ENCODE measurements around the gene THEM4.
"Not testable (repeated sequence)": the region's sequence is repeated elsewhere in the genome, so short reads cannot be mapped to it uniquely, and the experiment has no call there.

Gene THEM4

DNA sequence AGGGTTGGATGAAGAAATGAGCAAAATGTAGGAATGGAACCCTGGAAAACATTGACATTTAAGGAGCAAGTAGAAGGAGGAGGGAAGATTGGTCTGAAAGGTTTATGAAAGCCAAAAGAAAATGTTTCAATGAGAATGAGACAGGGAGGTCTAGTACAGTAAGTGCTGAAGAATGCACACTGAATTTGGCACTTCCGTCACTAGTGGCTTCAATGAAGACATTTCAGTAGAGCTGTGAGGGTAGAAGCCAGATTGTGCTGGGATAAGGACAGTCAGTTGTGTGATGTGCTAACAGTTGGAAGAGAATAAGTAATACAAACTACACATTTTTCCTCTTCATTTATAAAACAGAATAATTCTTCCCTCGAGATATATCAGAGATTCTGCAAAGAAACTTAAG lies 17.1 kb downstream of the THEM4 start:
- no peak for FAIRE-seq

DNA sequence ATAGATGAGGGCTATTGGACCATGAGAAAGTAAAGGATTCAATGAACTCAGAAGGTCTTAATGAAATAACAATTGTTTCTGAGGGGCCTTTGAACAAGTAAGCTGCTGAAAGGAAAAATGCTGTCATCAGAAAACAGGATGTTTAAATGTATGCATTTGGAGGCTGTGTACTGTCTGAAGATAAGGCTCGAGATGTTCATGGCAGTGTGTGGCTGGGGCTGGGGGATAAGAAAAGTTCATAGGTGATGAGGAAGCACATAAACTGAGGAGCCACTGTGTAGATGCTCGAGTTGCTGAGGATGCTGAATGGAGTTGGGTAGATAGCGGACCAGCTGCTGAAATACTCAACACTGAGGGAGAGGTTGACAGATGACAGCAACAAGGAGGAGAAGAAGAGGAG lies 17.8 kb downstream of the THEM4 start:
- no peak for FAIRE-seq

DNA sequence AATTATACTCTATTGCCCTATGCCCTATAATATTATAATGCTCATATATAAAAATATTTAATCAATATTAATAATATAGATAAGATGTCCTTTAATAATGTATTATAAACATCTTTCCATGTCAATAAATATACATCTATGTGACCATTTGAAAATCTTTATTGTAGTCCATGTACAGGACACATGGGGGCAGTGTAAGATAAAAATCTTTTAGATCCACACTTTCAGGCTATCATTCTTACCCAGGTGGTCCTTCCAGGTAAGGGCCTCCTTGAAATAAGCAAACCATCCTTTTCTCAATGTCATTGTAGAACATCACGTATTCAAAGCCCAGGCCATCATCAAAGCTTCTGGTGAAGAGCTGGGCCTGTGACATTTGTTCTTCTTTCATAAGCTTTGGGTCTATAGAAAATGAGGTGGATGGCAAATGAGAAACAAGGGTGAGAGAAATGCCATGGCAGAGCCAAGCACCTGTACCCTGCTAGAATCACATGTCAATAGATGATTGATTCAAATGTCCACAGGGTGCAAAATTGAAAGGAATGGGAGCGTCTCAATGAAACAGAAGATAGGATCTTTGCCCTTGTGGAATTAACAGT lies 20.2 kb downstream of the THEM4 start:
- no peak for FAIRE-seq

GRCh38 chr1:151887028-151887427 lies 22.3 kb downstream of the THEM4 start:
- no peak for FAIRE-seq

DNA sequence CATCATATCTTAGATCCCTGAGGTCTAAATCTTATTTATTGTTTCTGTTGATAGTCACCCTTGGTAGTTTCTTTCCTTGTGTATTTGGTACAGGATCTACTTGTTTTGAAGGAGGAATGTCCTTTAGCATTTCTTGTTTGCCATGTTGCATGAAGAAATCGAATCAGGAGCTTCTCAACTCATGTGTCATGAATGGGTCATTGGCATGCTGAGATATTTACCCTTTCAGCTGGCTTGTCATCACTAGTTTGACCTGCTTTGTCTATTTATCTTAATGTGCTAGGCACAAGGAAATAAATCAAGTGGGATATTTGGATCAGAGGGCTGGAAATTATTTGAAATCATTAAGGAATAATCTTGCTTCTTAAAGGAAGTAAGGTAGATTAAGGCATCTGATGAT lies 23.8 kb downstream of the THEM4 start:
- no peak for FAIRE-seq

DNA sequence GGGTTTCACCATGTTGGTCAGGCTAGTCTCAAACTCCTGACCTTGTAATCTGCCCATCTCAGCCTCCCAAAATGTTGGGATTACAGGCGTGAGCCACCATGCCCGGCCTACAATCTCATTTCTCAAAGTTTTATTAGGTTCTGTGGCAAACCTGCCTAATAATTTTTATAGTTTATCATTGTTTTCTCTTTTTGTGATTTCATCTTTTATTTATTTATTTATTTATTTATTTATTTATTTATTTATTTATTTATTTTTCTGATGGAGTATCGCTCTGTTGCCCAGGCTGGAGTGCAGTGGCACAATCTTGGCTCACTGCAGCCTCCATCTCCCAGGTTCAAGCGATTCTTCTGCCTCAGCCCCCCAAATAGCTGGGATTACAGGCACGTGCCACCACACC lies 24.4 kb downstream of the THEM4 start:
- not testable (repeated sequence) for FAIRE-seq

DNA sequence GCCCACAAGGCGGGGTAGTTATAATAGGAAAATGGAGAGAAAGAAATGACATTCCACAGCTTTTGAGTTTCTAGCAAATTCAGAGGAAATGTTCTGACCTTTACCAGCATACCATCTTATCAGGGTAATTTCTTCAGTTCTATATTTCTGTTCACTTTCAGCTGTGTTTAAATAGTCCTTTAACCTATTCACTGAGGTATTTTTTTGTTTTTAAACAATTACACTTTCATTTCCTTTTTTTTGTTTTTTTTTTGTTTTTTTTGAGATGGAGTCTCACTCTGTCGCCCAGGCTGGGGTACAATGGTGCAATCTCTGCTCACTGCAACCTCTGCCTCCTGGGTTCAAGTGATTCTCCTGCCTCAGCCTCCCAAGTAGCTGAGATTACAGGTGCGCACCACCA lies 24.9 kb downstream of the THEM4 start:
- not testable (repeated sequence) for FAIRE-seq

DNA sequence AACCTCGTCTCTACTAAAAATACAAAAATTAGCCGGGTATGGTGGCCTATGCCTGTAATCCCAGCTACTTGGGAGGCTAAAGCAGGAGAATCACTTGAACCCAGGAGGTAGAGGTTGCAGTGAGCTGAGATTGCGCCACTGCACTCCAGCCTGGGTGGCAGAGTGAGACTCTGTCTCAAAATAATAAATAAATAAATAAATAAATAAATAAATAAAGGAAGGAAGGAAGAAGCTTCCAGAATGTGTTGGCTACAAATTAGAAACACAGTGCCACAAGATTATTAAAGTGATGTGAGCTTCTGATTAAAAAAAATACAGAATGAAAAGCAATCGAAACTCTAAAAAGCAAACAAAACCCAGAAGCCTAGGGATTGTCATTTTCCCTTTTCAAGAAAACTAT lies 25.4 kb downstream of the THEM4 start:
- not testable (repeated sequence) for FAIRE-seq

GRCh38 chr1:151882918-151883317 lies 26.4 kb downstream of the THEM4 start:
- not testable (repeated sequence) for FAIRE-seq

DNA sequence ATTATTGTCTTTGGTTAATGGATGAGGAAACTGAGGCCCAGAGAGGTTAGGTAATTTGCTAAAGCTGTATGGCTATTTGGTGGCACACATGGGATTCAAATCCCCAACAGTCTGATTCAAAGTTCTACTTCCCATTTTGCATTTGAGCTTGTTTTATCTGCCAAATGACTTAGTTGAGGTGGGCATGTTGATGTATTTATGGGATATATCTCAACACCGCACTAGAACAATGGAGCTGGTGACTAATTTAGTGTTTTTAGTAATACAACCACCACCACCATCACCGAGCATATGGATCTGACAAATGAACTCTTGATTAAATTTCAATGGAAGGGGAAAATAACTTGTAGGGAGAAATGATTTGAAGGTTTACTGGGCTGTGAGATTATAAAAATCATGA lies 26.8 kb downstream of the THEM4 start:
- FAIRE-seq, result no peak

- no peak for FAIRE-seq
These were observed 27.8 kb downstream of the THEM4 start for GRCh38 chr1:151881479-151881878.

DNA sequence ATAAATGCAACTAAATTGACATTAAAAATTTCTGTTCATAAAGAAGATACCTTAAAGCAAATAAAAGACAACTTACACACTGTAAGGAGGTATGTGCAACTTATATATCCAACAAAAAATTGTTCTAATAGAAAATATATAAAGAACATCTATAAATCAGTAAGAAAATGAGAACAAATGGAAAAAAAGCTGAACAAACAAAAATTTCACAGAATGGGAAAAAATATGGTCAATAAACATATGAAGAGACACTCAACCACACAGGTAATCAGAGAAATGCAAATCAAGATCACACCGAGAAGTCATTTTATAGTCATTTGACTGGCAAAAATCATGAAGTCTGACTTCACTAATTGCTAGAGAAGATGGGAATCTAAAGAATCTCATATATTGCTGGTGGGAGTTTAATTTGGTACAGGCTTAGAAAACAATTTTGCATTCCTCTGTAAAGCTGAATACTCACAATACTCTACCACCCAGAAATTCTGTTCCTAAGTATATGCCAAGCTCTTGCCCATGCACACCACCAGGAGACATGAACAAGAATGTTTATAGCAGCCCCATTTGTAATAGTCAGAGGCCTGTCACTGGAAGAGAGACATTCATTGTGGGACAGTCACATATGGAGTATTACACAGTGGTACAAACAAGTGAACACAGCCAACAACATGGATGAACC lies 33.8 kb downstream of the THEM4 start:
- FAIRE-seq, result no peak

DNA sequence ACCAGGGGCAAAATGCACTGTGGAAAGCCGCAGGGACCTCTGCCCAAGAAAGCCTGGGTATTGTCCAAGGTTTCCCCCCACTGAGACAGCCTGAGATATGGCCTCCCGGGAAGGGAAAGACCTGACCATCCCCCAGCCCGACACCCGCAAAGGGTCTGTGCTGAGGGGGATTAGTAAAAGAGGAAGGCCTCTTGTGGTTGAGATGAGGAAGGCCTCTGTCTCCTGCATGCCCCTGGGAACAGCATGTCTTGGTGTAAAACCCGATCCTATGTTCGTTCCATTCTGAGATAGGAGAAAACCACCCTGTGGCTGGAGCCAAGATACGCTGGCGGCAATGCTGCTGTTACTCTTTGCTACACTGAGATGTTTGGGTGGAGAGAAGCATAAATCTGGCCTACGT lies 36.5 kb downstream of the THEM4 start:
- not testable (repeated sequence) for FAIRE-seq

GRCh38 chr1:151871284-151872030 lies 37.9 kb downstream of the THEM4 start:
- no peak for FAIRE-seq

DNA sequence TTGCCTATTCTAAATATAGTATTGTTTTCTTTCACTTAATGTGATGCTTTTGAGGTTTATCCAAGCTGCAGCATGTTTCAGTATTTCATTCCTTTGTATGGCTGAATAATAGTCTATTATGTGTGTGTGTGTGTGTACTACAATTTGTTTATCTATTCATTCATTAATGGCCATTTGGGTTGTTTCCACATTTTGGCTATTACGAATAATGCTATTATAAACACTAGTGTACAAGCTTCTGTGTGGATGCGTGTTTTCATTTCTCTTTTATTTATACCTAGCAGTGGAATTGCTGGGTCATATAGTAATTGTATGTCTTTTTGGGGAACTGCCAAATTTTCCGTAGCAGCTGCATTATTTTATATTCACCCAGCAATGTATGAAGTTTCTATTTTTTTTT lies 40.8 kb downstream of the THEM4 start:
- no peak for FAIRE-seq

- FAIRE-seq, result no peak
These were observed 41.4 kb downstream of the THEM4 start for GRCh38 chr1:151867765-151868411.

DNA sequence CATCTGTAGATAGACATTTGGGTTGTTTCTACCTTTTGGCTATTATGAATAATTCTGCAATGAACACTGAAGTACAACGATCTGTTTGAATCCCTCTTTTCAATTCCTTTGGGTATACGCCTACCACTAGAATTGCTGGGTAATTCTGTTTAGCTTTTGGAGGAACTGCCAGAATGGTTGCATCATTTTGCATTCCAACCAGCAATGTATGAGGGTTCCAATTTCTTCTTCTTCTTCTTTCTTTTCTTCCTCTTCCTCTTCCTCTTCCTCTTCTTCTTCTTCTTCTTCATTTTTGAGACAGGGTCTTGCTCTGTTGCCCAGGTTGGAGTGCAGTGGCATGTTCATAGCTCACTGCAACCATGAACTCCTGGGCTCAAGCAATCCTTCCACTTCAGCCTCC lies 42.0 kb downstream of the THEM4 start:
- no peak for FAIRE-seq

GRCh38 chr1:151864411-151864810 lies 44.9 kb downstream of the THEM4 start:
- FAIRE-seq, result no peak

GRCh38 chr1:151862604-151863003 lies 46.7 kb downstream of the THEM4 start:
- no peak for FAIRE-seq

DNA sequence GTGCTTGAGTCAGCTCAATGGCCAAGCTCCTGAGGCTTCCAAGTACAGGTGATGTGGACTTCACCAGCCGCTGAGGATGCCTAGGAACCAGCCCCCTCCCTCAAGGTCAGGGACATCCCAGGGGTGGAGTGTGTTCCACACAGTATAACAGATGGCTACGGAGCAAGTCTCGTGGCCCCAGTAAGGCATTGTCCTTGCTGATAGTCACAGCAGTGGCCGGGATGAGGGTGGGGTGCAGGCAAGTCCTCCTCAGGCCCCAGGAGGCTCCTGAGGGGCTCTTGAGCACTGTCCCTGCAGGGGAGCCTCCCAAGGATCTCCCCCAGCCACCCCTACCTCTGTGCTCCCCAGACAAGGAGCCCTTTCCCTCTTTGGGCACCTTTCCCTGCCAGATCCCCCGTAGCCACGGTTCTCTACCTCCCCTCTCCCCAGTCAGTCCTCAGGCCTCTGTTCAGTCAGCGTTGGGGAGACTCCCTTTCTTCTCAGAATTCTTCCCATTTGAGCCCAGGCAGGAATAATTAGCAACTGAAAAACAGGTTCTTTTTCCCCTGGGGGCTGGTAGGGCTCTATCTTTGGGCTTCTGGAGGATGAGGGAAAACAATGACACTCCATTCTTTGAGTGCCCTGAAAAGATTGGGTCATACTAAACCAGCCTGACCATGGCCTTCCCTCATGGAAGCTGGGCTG lies 48.7 kb downstream of the THEM4 start:
- FAIRE-seq, result no peak

DNA sequence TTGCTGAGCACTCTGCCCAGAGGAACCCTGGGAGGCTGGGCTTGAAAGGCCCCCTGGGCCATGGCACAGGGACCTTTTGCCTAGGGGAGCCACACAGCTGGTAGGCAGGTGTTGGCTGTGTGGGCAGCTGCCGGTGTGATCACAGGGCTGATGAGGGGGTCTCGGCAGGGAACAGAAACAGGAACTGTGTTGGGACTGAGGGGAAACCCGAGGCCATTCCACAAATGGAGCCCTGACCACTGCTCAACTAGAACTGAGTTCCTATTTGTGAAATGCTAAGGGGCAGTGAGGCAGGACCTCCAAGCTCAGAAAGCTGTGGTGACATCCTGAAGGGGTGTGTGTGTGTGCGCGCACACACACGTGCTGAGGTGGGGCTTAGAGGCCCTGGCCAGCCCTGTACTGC lies 49.4 kb downstream of the THEM4 start:
- no peak for FAIRE-seq

DNA sequence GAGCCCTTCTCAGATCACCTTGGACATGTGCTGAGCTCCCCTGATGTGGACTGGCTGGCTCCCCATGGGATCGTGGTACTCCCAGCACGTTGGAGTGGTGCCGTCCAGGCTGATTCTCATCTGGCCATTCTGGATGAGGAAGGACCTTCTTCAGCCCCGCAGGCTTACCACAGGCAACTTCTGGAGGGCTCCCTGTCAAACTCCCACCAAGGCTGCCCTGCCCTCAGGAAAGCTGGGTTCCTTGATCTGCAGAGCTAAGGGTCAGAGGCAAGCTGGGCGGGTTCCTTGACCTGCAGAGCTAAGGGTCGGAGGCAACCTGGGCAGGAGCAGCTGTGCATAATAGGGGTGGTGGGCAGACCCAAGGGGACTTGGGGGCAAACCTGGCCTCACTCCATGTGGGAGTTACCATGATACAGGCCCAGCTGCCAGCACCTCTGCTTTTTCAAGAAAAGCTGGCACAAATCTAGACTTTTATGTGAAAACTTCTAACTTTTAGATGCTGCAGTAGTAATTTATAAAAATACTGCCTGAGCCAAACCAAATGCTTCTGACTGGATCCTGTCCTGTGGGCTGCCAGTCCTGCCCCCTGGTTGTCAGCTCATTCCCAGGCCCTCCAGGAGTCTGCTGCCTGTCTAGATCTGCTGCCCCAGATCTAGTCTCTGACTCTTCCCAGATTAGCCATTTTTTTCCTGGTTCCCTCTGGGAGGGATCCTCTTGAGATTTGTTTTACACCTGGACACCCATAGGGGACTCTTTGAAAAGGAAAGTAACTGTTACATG lies 50.2 kb downstream of the THEM4 start:
- FAIRE-seq, result no peak
